IMR-90 (cell line): ENCODE data around the gene NCOA7. TPM values are rescaled to one million over a fixed set of nuclear protein-coding genes. Genes with fewer than 3 reads are reported as not detected.

Source experiments
- ATAC-seq: fragments of 200-7000 bp; cut with Tn5 transposase; 2 replicates; pipeline ENCODE4 v1.9.1; 2020; ENCODE audit warnings: low read depth, mild to moderate bottlenecking, moderate library complexity
- BruUV-seq: library from RNA; stranded (reverse); fragments of 400-500 nt; replicated peaks from 2 replicates; lab custom pipeline; 2021; lab: Mats Ljungman, UMichigan
- CTCF ChIA-PET: fragments of 300-600 bp; formaldehyde crosslinking; extraction: SDS; loops from one replicate; lab custom pipeline; 2021; ENCODE audit warnings: antibody characterized with exemption; lab: Yijun Ruan, JAX
- POLR2A ChIA-PET: fragments of 300-600 bp; sonication (Branson Sonifier 250); formaldehyde crosslinking; loops from one replicate; lab custom pipeline; 2022; ENCODE audit warnings: antibody characterized with exemption; ENCODE audit not compliant: unreplicated experiment; lab: Charles Lee
- DNase-seq: peaks from one replicate; pipeline ENCODE4 v3.0.0; 2013
- H2AFZ ChIP-seq: replicated peaks from 2 replicates; pipeline ENCODE3; 2013; ENCODE audit warnings: low read length, mild to moderate bottlenecking; ENCODE audit not compliant: poor library complexity
- H2AK5ac ChIP-seq: 2 replicates; pipeline ENCODE4 v1.6.1; 2013; ENCODE audit warnings: low read depth, low read length, inconsistent platforms
- H2AK9ac ChIP-seq: replicated peaks from 2 replicates; pipeline ENCODE3; 2013; ENCODE audit warnings: mild to moderate bottlenecking, low read depth, low read length, moderate library complexity; ENCODE audit not compliant: poor library complexity
- H2BK120ac ChIP-seq: 2 replicates; pipeline ENCODE4 v1.6.1; 2013; ENCODE audit warnings: low read depth, low read length, inconsistent platforms
- H2BK15ac ChIP-seq: 3 replicates; pipeline ENCODE4 v1.6.1; 2013; ENCODE audit warnings: low read depth, low read length, inconsistent platforms
- H2BK20ac ChIP-seq: 2 replicates; pipeline ENCODE4 v1.6.1; 2013; ENCODE audit warnings: low read depth, mild to moderate bottlenecking, inconsistent platforms, low read length, moderate library complexity
- H2BK5ac ChIP-seq: 2 replicates; pipeline ENCODE4 v1.6.1; 2013; ENCODE audit warnings: mild to moderate bottlenecking, low read depth, low read length, inconsistent platforms; ENCODE audit not compliant: poor library complexity, severe bottlenecking
- H3K14ac ChIP-seq: replicated peaks from 2 replicates; pipeline ENCODE4 v1.6.1; 2013; ENCODE audit warnings: low read depth, low read length, inconsistent platforms
- H3K18ac ChIP-seq: 2 replicates; pipeline ENCODE4 v1.6.1; 2013; ENCODE audit warnings: low read depth, low read length, control low read depth
- H3K23ac ChIP-seq: 2 replicates; pipeline ENCODE4 v1.6.1; 2013; ENCODE audit warnings: low read depth, low read length, inconsistent platforms
- H3K27ac ChIP-seq: 2 replicates; pipeline ENCODE4 v1.5.1; 2013; ENCODE audit warnings: mild to moderate bottlenecking, control low read depth, low read length; ENCODE audit not compliant: insufficient read depth
- H3K27me3 ChIP-seq: 2 replicates; pipeline ENCODE4 v1.6.1; 2013; ENCODE audit warnings: low read length; ENCODE audit not compliant: control insufficient read depth, insufficient read depth
- H3K36me3 ChIP-seq: 2 replicates; pipeline ENCODE4 v1.6.1; 2013; ENCODE audit warnings: low read length, mixed read lengths; ENCODE audit not compliant: control insufficient read depth, insufficient read depth
- H3K4ac ChIP-seq: 2 replicates; pipeline ENCODE4 v1.6.1; 2013; ENCODE audit warnings: low read depth, low read length, inconsistent platforms
- H3K4me1 ChIP-seq: 2 replicates; pipeline ENCODE4 v1.6.1; 2013; ENCODE audit warnings: low read length, mixed read lengths; ENCODE audit not compliant: control insufficient read depth, insufficient read depth
- H3K4me2 ChIP-seq: 2 replicates; pipeline ENCODE4 v1.6.1; 2013; ENCODE audit warnings: low read depth, mild to moderate bottlenecking, control low read depth, low read length, moderate library complexity
- H3K4me3 ChIP-seq: 2 replicates; pipeline ENCODE4 v1.5.1; 2013; ENCODE audit warnings: low read depth, mild to moderate bottlenecking, control low read depth, low read length, moderate library complexity; ENCODE audit not compliant: insufficient read depth
- H3K56ac ChIP-seq: 2 replicates; pipeline ENCODE4 v1.6.1; 2013; ENCODE audit warnings: low read length, inconsistent platforms; ENCODE audit not compliant: insufficient read depth; ENCODE audit errors: extremely low read depth
- H3K79me1 ChIP-seq, 2 experiments: 2 replicates each; pipeline ENCODE4 v1.6.1; 2013; ENCODE audit warnings: low read length in 2 of 2, inconsistent platforms in 1 of 2, low read depth in 1 of 2
- H3K9ac ChIP-seq: 2 replicates; pipeline ENCODE4 v1.6.1; 2013; ENCODE audit warnings: low read depth, low read length, control low read depth
- H3K9me1 ChIP-seq: 2 replicates; pipeline ENCODE4 v1.6.1; 2013; ENCODE audit warnings: low read length, inconsistent platforms; ENCODE audit not compliant: insufficient read depth
- H3K9me3 ChIP-seq: 2 replicates; pipeline ENCODE4 v1.6.1; 2013; ENCODE audit warnings: low read length; ENCODE audit not compliant: control insufficient read depth, insufficient read depth
- H4K20me1 ChIP-seq: 2 replicates; pipeline ENCODE4 v1.6.1; 2013; ENCODE audit warnings: low read length, inconsistent platforms; ENCODE audit not compliant: insufficient read depth
- H4K5ac ChIP-seq: 2 replicates; pipeline ENCODE4 v1.6.1; 2013; ENCODE audit warnings: mild to moderate bottlenecking, low read depth, low read length, control low read depth
- H4K8ac ChIP-seq, 2 experiments: 2 replicates each; pipeline ENCODE4 v1.6.1; 2013; ENCODE audit warnings: low read depth in 2 of 2, low read length in 2 of 2, control low read depth in 1 of 2, inconsistent platforms in 1 of 2
- H4K91ac ChIP-seq: 2 replicates; pipeline ENCODE4 v1.6.1; 2013; ENCODE audit warnings: low read depth, low read length, inconsistent platforms; ENCODE audit not compliant: insufficient read depth
- CEBPB ChIP-seq: IDR thresholded peaks from 2 replicates; pipeline ENCODE4 v1.6.1; 2012; ENCODE audit warnings: low read depth, low read length, improper control_type of control experiment
- CHD1 ChIP-seq: IDR thresholded peaks from 2 replicates; pipeline ENCODE4 v1.6.1; 2012; ENCODE audit warnings: low read depth, low read length, improper control_type of control experiment
- CTCF ChIP-seq: conservative IDR thresholded peaks from 2 replicates; pipeline ENCODE4 v1.5.1; 2012; ENCODE audit warnings: mild to moderate bottlenecking, low read depth, low read length, improper control_type of control experiment
- ELK1 ChIP-seq: fragments of 150-350 bp; IDR thresholded peaks from 2 replicates; pipeline ENCODE4 v1.6.1; 2016; ENCODE audit warnings: low read depth, mild to moderate bottlenecking, low read length, moderate library complexity, borderline replicate concordance
- MAFK ChIP-seq: IDR thresholded peaks from 2 replicates; pipeline ENCODE4 v1.6.1; 2012; ENCODE audit warnings: low read depth, low read length, improper control_type of control experiment
- MAZ ChIP-seq: IDR thresholded peaks from 2 replicates; pipeline ENCODE4 v1.6.1; 2012; ENCODE audit warnings: low read depth, mild to moderate bottlenecking, low read length, improper control_type of control experiment, moderate library complexity, borderline replicate concordance
- MXI1 ChIP-seq: IDR thresholded peaks from 2 replicates; pipeline ENCODE4 v1.6.1; 2012; ENCODE audit warnings: low read depth, mild to moderate bottlenecking, low read length, moderate library complexity, borderline replicate concordance
- SMC3 ChIP-seq: fragments of 150-350 bp; IDR thresholded peaks from 2 replicates; pipeline ENCODE4 v1.6.1; 2016; ENCODE audit warnings: low read depth, mild to moderate bottlenecking, antibody characterized with exemption, low read length, moderate library complexity
- USF2 ChIP-seq: fragments of 150-350 bp; IDR thresholded peaks from 2 replicates; pipeline ENCODE4 v1.6.1; 2017; ENCODE audit warnings: mild to moderate bottlenecking, antibody characterized with exemption, low read length, low read depth
- WGBS, 2 experiments: methylation state at CpG; one replicate each; pipeline versions ENCODE4 v1.1.5 to v1.1.7; 2013; ENCODE audit warnings: missing lambda C conversion rate in 2 of 2; ENCODE audit not compliant: insufficient read length in 1 of 2; ENCODE audit errors: extremely low coverage in 2 of 2; 5-methylcytosine and 5-hydroxymethylcytosine counted together
- dilution Hi-C: fragments of 300-500 bp; cut with HindIII; formaldehyde crosslinking; loops from one replicate; pipeline ENCODE4 v1.14.3; 2018; ENCODE audit warnings: low sequenced_read_pairs; ENCODE audit not compliant: unreplicated experiment
- in situ Hi-C: fragments of 300-500 bp; cut with MboI; formaldehyde crosslinking; loops from 3 replicates; pipeline ENCODE4 v1.14.3; 2019; ENCODE audit warnings: low sequenced_read_pairs, inconsistent platforms, mixed read lengths
- intact Hi-C: fragments of 100-400 bp; cut with micrococcal nuclease; formaldehyde crosslinking; loops from 2 replicates; pipeline ENCODE4 v1.10.0; 2022
- polyA plus RNA-seq, 3 experiments: library from polyadenylated mRNA; depleted of rRNA; stranded (reverse); fragments of >200 nt; gene quantifications; 2 replicates each; pipeline ENCODE4 v1.2.3, GENCODE V29; 2012; ENCODE audit warnings: low replicate concordance in 1 of 3
- total RNA-seq: library from RNA; depleted of rRNA; stranded (reverse); fragments of >200 nt; gene quantifications from 2 replicates; pipeline ENCODE4 v1.2.3, GENCODE V29; 2012

The NCOA7 gene
- total and polyA plus RNA-seq, 2 of the 4 experiments (the other 2 are of a cell fraction), result 12.6 to 12.9 TPM

- TF ChIP-seq MXI1 (no peak), CEBPB (no peak), MAZ (no peak), ELK1 (no peak), MAFK (no peak), CHD1 (no peak), SMC3 (no peak), USF2 (no peak), CTCF (no peak)
- no TSS peak for BruUV-seq
- Histone ChIP-seq H3K4me3 (no peak overlapping the region), H3K4ac (no peak overlapping the region), H2AK5ac (no peak overlapping the region), H3K9me1 (peaks cover 6% of the 10 kb centered on the region; the same call in 1 of the 2 replicates), H3K18ac (no peak overlapping the region), H4K91ac (no peak overlapping the region), H3K14ac (no peak overlapping the region), H3K27ac (no peak overlapping the region), H3K4me1 (peaks cover 4% of the 10 kb centered on the region), H2AFZ (no peak overlapping the region), H3K4me2 (no peak overlapping the region), H2BK120ac (no peak overlapping the region), H3K27me3 (no peaks in the 10 kb centered on the region), H3K9me3 (no peaks in the 10 kb centered on the region), H2BK20ac (no peak overlapping the region), H4K20me1 (no peaks in the 10 kb centered on the region), H3K56ac (no peak overlapping the region), H4K5ac (no peak overlapping the region), H3K9ac (no peak overlapping the region), H4K8ac (no peak overlapping the region), H2BK5ac (no peak overlapping the region), H2AK9ac (no peak overlapping the region), H3K23ac (no peak overlapping the region), H3K79me1 (peaks cover 14 to 36% of the 10 kb centered on the region in 2 experiments), H2BK15ac (no peak overlapping the region), H3K36me3 (no peaks in the 10 kb centered on the region)
- in situ Hi-C loops (no loop called here), dilution Hi-C loops (no loop called here), intact Hi-C loops (no loop called here)
- DNase-seq (no peak), ATAC-seq (no peak)
- ChIA-PET POLR2A (no interaction called here), CTCF (no interaction called here)
- no CpG with 5 or more reads among the region's 3 CpGs for WGBS, 2 experiments
Observed at GRCh38 chr6:125797120-125797885, 6.5 kb downstream of the NCOA7 start.
